Left renal cortex interstitium (tissue), 4 donors: ENCODE data around the gene PRRT4. TPM values are rescaled to one million over a fixed set of nuclear protein-coding genes. Genes with fewer than 3 reads are reported as not detected.

Experiments
- DNase-seq, 4 donors: peaks; one replicate each; pipeline ENCODE4 v3.0.0-alpha.2; 2013; ENCODE audit warnings: low read depth in 4 of 4, low spot score in 2 of 4, missing footprints in 1 of 4
- polyA plus RNA-seq, 4 donors: library from polyadenylated mRNA; unstranded; fragments of 120-200 nt; gene quantifications; one replicate each; pipeline ENCODE4 v1.2.1, GENCODE V29; 2013; ENCODE audit not compliant: insufficient read length in 4 of 4

PRRT4 gene
- polyA plus RNA-seq, 4 donors: 0.73 to 1.2 (median 1.1) TPM

GRCh38 chr7:128303643-128304042, 57.8 kb downstream of the PRRT4 start:
- no peak for DNase-seq

- no peak for DNase-seq
These were observed 58.4 kb downstream of the PRRT4 start for GRCh38 chr7:128303133-128303532.

- DNase-seq: no peak
These were observed 59.4 kb downstream of the PRRT4 start for GRCh38 chr7:128302139-128302538.

Other genes starting within 250 kb of the PRRT4 start
- under 1 TPM; 0.17 to 0.37 (median 0.30) TPM for gene LEP, start 120.4 kb downstream of the PRRT4 start, polyA plus RNA-seq
- 10 to 100 TPM; 33.8 to 60.2 (median 50.8) TPM for gene RBM28, start 17.8 kb downstream of the PRRT4 start, polyA plus RNA-seq
- 10 to 100 TPM; 26.0 to 31.8 (median 29.0) TPM for gene IMPDH1, start 48.3 kb upstream of the PRRT4 start, polyA plus RNA-seq
- gene HILPDA, start 94.2 kb upstream of the PRRT4 start, polyA plus RNA-seq: 10 to 100 TPM; 16.9 to 24.4 (median 21.0) TPM
- gene METTL2B, start 115.1 kb upstream of the PRRT4 start, polyA plus RNA-seq: 10 to 100 TPM; 22.3 to 33.4 (median 28.0) TPM